Endodermal cell (in vitro differentiated cells): ENCODE results near the gene TGM6. TPM values are rescaled to one million over a fixed set of nuclear protein-coding genes. Genes with fewer than 3 reads are reported as not detected.

Experiments
- DNase-seq: peaks from one replicate; pipeline ENCODE4 v3.0.0-alpha.2; 2017
- H3K27ac ChIP-seq: 2 replicates; pipeline ENCODE4 v1.5.1; 2013; ENCODE audit warnings: mild to moderate bottlenecking, low read depth, low read length, moderate library complexity
- H3K27me3 ChIP-seq: 2 replicates; pipeline ENCODE4 v1.6.1; 2013; ENCODE audit warnings: mild to moderate bottlenecking, low read length, moderate library complexity; ENCODE audit not compliant: insufficient read depth, control insufficient read depth, poor library complexity, severe bottlenecking
- H3K36me3 ChIP-seq: 2 replicates; pipeline ENCODE4 v1.7.0; 2013; ENCODE audit warnings: mild to moderate bottlenecking, low read length, moderate library complexity; ENCODE audit not compliant: control insufficient read depth, insufficient read depth
- H3K4me1 ChIP-seq: one replicate; pipeline ENCODE4 v1.7.0; 2013; ENCODE audit warnings: low read length; ENCODE audit not compliant: control insufficient read depth, insufficient read depth
- H3K4me3 ChIP-seq: 2 replicates; pipeline ENCODE4 v1.5.1; 2013; ENCODE audit warnings: mild to moderate bottlenecking, low read length, moderate library complexity
- H3K9ac ChIP-seq: 2 replicates; pipeline ENCODE4 v1.6.1; 2013; ENCODE audit warnings: mild to moderate bottlenecking, low read length, moderate library complexity; ENCODE audit not compliant: poor library complexity, severe bottlenecking; ENCODE audit errors: extremely low read depth
- H3K9me3 ChIP-seq: 2 replicates; pipeline ENCODE4 v1.6.1; 2013; ENCODE audit warnings: mild to moderate bottlenecking, low read length, moderate library complexity; ENCODE audit not compliant: control insufficient read depth
- H3K27ac Mint-ChIP-seq: 2 replicates; pipeline ENCODE4 v1.8.0; 2020; ENCODE audit warnings: mixed read lengths
- H3K27me3 Mint-ChIP-seq: 2 replicates; pipeline ENCODE4 v1.8.0; 2021; ENCODE audit warnings: mild to moderate bottlenecking, mixed read lengths; ENCODE audit not compliant: insufficient read depth
- H3K36me3 Mint-ChIP-seq: 2 replicates; pipeline ENCODE4 v1.8.0; 2020; ENCODE audit warnings: low read depth, mixed read lengths
- H3K4me1 Mint-ChIP-seq: 2 replicates; pipeline ENCODE4 v1.8.0; 2020; ENCODE audit warnings: mixed read lengths
- H3K4me3 Mint-ChIP-seq: 2 replicates; pipeline ENCODE4 v1.8.0; 2020; ENCODE audit warnings: mild to moderate bottlenecking, moderate library complexity, mixed read lengths
- H3K9me3 Mint-ChIP-seq: 2 replicates; pipeline ENCODE4 v1.8.0; 2020; ENCODE audit warnings: mild to moderate bottlenecking, mixed read lengths
- CTCF ChIP-seq: fragments of 200-600 bp; sonication (generic); conservative IDR thresholded peaks from 2 replicates; pipeline ENCODE4 v1.5.0; 2021; ENCODE audit warnings: antibody characterized with exemption, mild to moderate bottlenecking
- WGBS, 2 experiments: methylation state at CpG; one replicate each; pipeline versions ENCODE4 v1.1.5 to v1.1.7; 2013; ENCODE audit warnings: missing lambda C conversion rate in 2 of 2, mixed read lengths in 1 of 2; ENCODE audit not compliant: insufficient coverage in 1 of 2, insufficient read length in 1 of 2; 5-methylcytosine and 5-hydroxymethylcytosine counted together
- total RNA-seq, 2 donors: library from RNA; stranded (reverse); fragmentation: NEBNext Ultra II Directional in 1 of 2; extraction: Animal tissue kit (Norgen Biotek cat#: 25700) in 1 of 2; gene quantifications; 2 replicates in 1 of 2; 3 replicates in 1 of 2; pipeline ENCODE4 v1.2.1, GENCODE V29; 2021

TGM6 gene
- total RNA-seq, 2 donors from 2014 or later = not detected

- Mint-ChIP-seq H3K27ac (no peak overlapping the region), H3K36me3 (no peaks in the 10 kb centered on the region), H3K9me3 (no peaks in the 10 kb centered on the region), H3K4me1 (no peaks in the 10 kb centered on the region), H3K27me3 (peaks cover 2% of the 10 kb centered on the region), H3K4me3 (no peak overlapping the region)
- Histone ChIP-seq H3K27ac (no peak overlapping the region), H3K27me3 (no peaks in the 10 kb centered on the region), H3K9me3 (no peaks in the 10 kb centered on the region), H3K36me3 (no peaks in the 10 kb centered on the region), H3K9ac (no peak overlapping the region), H3K4me1 (no peaks in the 10 kb centered on the region), H3K4me3 (no peak overlapping the region)
- DNase-seq = no peak
- 93% methylated on average over 11 to 12 of the region's 12 CpGs for WGBS, 2 experiments
- TF ChIP-seq CTCF = no peak
Observed at GRCh38 chr20:2394411-2395055, 13.8 kb downstream of the TGM6 start.

GRCh38 chr20:2395136-2395535 is 14.4 kb downstream of the TGM6 start:
- Histone ChIP-seq H3K4me1 (no peaks in the 10 kb centered on the region), H3K4me3 (no peak overlapping the region), H3K36me3 (no peaks in the 10 kb centered on the region), H3K27ac (no peak overlapping the region), H3K9me3 (no peaks in the 10 kb centered on the region), H3K27me3 (no peaks in the 10 kb centered on the region), H3K9ac (no peak overlapping the region)
- 93 to 100% methylated on average over 3 to 9 of the region's 9 CpGs for WGBS, 2 experiments
- H3K27me3 Mint-ChIP-seq = peaks cover 2% of the 10 kb centered on the region
- H3K36me3 Mint-ChIP-seq = no peaks in the 10 kb centered on the region
- H3K27ac Mint-ChIP-seq = no peak overlapping the region
- no peak overlapping the region for H3K4me3 Mint-ChIP-seq
- DNase-seq = no peak
- TF ChIP-seq CTCF = no peak
- H3K4me1 Mint-ChIP-seq = no peaks in the 10 kb centered on the region
- H3K9me3 Mint-ChIP-seq = no peaks in the 10 kb centered on the region

GRCh38 chr20:2396241-2396814 is 15.6 kb downstream of the TGM6 start:
- no peaks in the 10 kb centered on the region for H3K9me3 Mint-ChIP-seq
- no peak overlapping the region for H3K4me3 Mint-ChIP-seq
- no peak overlapping the region for H3K27ac Mint-ChIP-seq
- Histone ChIP-seq H3K4me1 (no peaks in the 10 kb centered on the region), H3K27ac (no peak overlapping the region), H3K4me3 (no peak overlapping the region), H3K36me3 (no peaks in the 10 kb centered on the region), H3K27me3 (no peaks in the 10 kb centered on the region), H3K9me3 (no peaks in the 10 kb centered on the region), H3K9ac (no peak overlapping the region)
- H3K4me1 Mint-ChIP-seq = no peaks in the 10 kb centered on the region
- WGBS, 2 experiments = 92 to 93% methylated on average over 5 to 14 of the region's 14 CpGs
- no peak for TF ChIP-seq CTCF
- no peak for DNase-seq
- peaks cover 2% of the 10 kb centered on the region for H3K27me3 Mint-ChIP-seq
- H3K36me3 Mint-ChIP-seq = no peaks in the 10 kb centered on the region
